Mucosa of stomach (tissue), 1 donor: Measurements from ENCODE around the gene GRIP2.

Experiments
- H3K27me3 ChIP-seq: one replicate; pipeline ENCODE4 v1.7.0; 2013; ENCODE audit warnings: mild to moderate bottlenecking, low read length; ENCODE audit not compliant: control insufficient read depth, insufficient read depth
- H3K36me3 ChIP-seq: one replicate; pipeline ENCODE4 v1.7.0; 2013; ENCODE audit warnings: low read length; ENCODE audit not compliant: control insufficient read depth, insufficient read depth
- H3K4me1 ChIP-seq: one replicate; pipeline ENCODE4 v1.7.0; 2013; ENCODE audit warnings: mild to moderate bottlenecking, low read length; ENCODE audit not compliant: control insufficient read depth, insufficient read depth
- H3K4me3 ChIP-seq: one replicate; pipeline ENCODE4 v1.7.0; 2013; ENCODE audit warnings: low read length
- H3K9ac ChIP-seq: one replicate; pipeline ENCODE4 v1.7.0; 2013; ENCODE audit warnings: mild to moderate bottlenecking, low read length, moderate library complexity
- H3K9me3 ChIP-seq: one replicate; pipeline ENCODE4 v1.7.0; 2013; ENCODE audit warnings: mild to moderate bottlenecking, low read length, moderate library complexity; ENCODE audit not compliant: control insufficient read depth
- donor health status: Pancreatic carcinoma.

Gene GRIP2

DNA sequence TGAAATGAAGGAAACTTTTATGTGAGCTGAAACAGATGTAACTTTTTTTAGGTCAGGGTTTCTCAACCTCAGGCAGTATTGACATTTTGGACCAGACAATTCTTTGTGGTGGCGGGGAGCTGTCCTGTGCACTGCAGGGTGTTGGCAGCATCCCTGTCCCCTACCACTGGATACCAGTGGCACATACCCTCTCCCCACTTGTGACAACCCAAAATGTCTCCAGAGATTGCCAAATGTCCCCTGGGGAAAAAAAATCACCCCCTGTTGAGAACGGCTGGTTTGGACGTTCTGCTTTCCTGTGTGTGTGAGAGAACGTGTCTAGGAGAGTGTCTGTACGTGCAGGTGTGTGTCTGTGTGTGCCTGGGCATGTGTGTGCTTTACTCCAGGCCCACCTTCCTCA is 30.7 kb upstream of the GRIP2 start:
- no peak overlapping the region for H3K9ac ChIP-seq
- peaks cover 10% of the 10 kb centered on the region for H3K4me1 ChIP-seq
- peaks cover 8% of the 10 kb centered on the region for H3K27me3 ChIP-seq
- no peaks in the 10 kb centered on the region for H3K9me3 ChIP-seq
- no peak overlapping the region for H3K4me3 ChIP-seq
- H3K36me3 ChIP-seq: no peaks in the 10 kb centered on the region

DNA sequence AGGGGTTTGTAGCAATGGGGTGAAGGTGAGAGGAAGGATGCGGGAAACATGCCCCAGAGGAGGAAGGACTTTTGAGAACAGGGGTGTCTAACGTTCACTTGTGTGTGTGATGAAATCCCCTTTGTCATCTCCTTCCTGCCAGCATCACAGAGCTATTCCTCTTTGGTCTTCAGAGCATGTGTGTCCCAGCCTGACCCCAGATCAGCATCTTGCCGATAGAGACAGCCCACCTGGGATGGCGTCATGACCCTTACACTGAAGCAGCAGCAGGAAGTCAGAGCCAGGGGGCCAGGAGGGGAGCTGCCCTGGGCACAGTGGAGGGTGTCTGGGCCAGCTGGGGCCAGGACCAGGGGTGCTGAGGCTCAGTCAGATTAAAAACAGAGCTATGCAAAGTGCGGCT is 29.9 kb upstream of the GRIP2 start:
- Histone ChIP-seq H3K4me1 (peaks cover 18% of the 10 kb centered on the region), H3K36me3 (no peaks in the 10 kb centered on the region), H3K9me3 (no peaks in the 10 kb centered on the region), H3K27me3 (peaks cover 8% of the 10 kb centered on the region), H3K4me3 (no peak overlapping the region), H3K9ac (no peak overlapping the region)

DNA sequence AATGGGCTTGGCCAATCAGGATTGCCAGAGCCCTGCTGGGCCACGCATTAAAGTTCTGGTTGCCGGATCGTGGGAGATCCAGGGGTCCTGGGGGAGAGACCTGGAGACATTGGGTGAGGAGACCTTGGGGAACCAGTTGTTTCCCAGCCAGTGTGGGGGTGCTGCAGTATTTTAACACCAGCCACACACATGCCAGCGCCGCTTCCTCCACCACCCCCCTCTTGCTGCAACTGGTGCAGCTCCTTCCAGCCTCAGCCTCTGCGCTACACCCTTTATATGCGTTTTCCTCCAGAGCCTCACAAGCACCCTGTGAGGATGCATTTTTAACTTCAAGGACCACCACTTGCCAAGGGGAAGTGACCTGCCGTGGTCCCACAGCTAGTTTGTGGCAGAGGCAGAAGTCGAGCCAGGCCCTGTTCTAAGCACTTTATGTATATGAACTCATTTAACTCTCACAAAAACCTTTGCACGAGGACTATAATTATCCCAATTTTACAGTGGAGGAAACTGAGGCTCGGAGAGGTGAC is 29.4 kb upstream of the GRIP2 start:
- no peak overlapping the region for H3K9ac ChIP-seq
- peaks cover 3% of the 10 kb centered on the region for H3K27me3 ChIP-seq
- H3K4me3 ChIP-seq: no peak overlapping the region
- H3K4me1 ChIP-seq: peaks cover 23% of the 10 kb centered on the region
- no peaks in the 10 kb centered on the region for H3K9me3 ChIP-seq
- H3K36me3 ChIP-seq: no peaks in the 10 kb centered on the region

DNA sequence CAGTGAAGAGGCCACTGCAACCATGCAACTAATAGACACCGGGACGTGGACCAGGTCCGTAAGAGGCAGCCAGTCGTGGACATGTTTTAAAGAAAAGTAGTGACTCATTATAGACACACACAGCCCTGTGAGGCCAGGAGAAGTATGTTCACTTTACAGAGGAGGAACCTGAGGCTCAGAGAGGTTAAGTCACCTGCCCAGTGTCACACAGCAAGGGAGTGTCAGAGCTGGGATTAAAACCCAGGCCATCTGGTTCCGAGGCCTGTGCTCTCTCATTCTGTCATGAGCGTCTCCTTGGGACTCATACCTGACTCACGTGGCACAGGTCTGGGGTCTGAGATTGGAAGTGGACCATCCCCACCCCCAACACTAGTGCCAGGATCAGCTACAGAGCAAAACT is 28.1 kb upstream of the GRIP2 start:
- Histone ChIP-seq H3K27me3 (no peaks in the 10 kb centered on the region), H3K9ac (no peak overlapping the region), H3K36me3 (no peaks in the 10 kb centered on the region), H3K4me3 (no peak overlapping the region), H3K9me3 (no peaks in the 10 kb centered on the region), H3K4me1 (peaks cover 35% of the 10 kb centered on the region)

DNA sequence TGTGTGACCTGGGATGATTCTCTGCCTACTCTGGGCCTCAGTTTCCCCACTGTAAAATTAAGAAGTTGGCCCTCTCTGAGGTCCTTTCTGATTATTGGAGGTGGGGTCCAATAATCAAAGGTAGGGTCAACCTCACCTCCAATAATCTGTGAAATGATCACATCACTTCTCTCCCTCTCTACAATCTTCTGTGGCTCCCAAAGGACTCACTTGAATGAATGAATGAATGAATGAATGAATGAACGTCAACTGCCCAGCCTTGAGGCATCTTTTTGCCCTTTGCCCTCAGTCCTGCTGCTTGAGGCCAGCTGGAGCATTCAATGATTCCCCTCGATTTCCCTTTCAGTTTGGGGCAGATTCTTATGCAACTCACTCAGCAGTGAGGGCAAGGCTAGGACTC is 26.7 kb upstream of the GRIP2 start:
- Histone ChIP-seq H3K27me3 (no peaks in the 10 kb centered on the region), H3K9ac (no peak overlapping the region), H3K4me1 (peaks cover 35% of the 10 kb centered on the region), H3K4me3 (no peak overlapping the region), H3K36me3 (no peaks in the 10 kb centered on the region), H3K9me3 (no peaks in the 10 kb centered on the region)

DNA sequence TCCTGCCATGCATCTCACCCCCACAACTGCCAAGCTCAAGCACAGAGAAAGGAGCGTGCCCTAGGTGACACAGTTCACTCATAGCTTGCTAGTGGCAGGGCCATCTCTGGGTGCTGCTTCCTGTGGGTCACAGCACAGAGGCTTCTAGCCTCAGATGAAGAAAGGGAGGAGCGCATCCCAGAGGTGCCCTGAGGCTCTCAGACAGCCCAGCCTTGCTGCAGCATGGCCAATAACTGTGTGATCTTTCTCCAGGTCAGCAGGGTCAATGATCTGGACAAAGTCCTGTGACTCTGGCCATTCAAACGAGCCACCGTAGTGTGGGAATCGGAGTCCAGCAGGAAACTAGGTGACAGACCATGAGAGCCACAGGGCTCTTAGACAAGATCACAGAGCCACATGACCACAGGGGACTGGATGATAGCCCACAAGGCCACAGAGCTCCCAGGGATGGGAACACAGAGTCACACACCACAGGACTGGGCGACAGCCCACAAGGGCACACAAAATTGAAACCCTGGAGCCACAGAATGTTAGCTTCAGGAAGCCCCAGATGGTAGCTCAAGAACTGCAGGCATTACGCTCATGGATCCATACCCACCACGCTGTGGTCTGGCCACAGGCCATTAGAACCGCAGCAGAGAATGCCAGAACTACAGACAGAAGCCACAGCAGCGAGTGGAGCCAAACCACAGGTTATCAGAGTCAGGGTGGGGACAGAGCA is 25.9 kb upstream of the GRIP2 start:
- Histone ChIP-seq H3K27me3 (no peaks in the 10 kb centered on the region), H3K9me3 (no peaks in the 10 kb centered on the region), H3K9ac (no peak overlapping the region), H3K4me1 (peaks cover 35% of the 10 kb centered on the region), H3K4me3 (no peak overlapping the region), H3K36me3 (no peaks in the 10 kb centered on the region)

DNA sequence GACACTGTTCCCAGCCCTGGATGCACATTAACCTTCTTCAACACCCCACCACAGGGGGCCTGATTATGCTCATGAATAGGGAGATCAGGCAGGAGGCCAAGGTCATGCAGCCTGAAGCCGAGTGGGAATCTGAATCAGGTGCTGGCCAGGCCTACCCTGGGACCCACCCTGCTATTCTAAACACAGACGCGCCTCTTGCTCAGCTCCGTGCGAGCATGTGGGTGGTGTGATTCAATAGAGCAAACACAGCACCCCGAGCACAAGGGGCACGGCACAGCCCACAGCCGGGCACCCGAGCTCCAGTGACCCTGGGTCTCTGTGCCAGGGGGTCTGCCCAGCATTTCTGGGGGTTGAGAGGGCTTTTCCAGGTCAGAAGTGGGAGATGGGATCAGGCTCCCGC is 24.6 kb upstream of the GRIP2 start:
- Histone ChIP-seq H3K27me3 (no peaks in the 10 kb centered on the region), H3K4me3 (no peak overlapping the region), H3K36me3 (no peaks in the 10 kb centered on the region), H3K9ac (peak overlapping the region; percentile 43), H3K9me3 (no peaks in the 10 kb centered on the region), H3K4me1 (peaks cover 35% of the 10 kb centered on the region)

DNA sequence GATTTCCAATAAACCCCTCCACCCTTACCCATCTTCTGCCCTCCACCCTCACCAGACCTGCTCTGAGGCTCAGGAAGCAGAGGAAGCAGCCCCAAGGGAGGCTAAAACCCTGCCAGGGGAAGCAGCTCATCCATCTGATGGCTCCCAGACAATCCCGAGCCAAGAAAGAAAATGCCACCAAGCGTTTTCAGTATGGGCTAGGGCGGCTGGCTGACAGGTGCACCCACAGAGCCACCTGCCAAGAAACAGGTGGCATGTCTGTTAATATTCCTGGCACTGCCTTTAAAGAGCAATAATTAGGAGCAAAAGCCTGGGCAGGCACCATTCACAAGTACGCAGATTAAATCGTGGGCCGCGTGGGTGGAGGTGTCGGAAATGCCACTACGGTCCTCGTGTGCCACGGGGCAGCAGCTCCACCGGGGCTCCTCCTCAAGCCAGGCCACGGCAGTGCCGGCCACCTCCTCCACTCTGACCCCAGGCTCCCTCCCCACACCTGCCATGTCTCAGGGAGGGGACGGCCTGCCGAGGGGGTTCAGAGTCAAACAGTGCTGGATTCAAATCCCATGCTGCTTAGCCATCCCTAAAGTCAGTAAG is 23.9 kb upstream of the GRIP2 start:
- H3K36me3 ChIP-seq: no peaks in the 10 kb centered on the region
- H3K4me1 ChIP-seq: peaks cover 35% of the 10 kb centered on the region
- no peaks in the 10 kb centered on the region for H3K9me3 ChIP-seq
- H3K4me3 ChIP-seq: no peak overlapping the region
- H3K9ac ChIP-seq: peak overlapping the region; percentile 43
- no peaks in the 10 kb centered on the region for H3K27me3 ChIP-seq

DNA sequence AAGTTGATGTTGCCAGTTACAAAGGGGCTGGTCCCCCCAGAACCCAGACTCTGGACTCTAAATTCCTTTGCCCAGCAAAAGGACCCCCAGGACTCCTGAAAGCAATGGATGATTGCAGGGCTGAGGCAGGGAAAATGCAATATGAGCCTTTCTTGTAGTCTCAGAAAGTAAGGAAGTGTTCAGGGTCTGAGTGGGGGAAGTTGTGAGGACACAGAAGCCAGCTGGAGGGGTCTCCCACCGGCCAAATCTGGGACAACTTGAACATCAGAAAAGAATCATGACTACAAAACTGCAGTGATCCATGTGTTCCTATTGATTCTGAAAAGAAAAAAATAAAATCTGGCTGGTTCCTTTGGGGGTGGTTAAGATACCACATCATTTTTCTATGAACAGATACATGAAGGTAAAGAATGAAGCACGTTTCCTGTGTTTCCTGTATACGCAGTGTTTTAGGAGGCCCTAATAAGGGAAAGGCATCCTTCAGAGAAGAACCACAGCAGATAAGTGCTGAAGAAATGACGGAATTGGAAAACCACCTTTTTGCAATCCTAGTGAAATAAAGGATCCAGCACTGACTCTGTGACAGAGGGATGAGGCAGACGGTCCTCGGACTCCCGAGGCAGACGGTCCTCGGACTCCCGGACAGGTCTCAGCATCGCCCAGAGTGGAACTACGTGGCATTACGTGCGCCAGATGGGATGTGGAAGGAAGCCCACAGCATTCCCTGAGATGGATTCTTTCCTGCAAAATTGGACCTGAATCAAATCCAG is 22.2 kb upstream of the GRIP2 start:
- no peaks in the 10 kb centered on the region for H3K36me3 ChIP-seq
- H3K4me3 ChIP-seq: no peak overlapping the region
- H3K4me1 ChIP-seq: peaks cover 35% of the 10 kb centered on the region
- no peaks in the 10 kb centered on the region for H3K27me3 ChIP-seq
- no peaks in the 10 kb centered on the region for H3K9me3 ChIP-seq
- H3K9ac ChIP-seq: no peak overlapping the region

DNA sequence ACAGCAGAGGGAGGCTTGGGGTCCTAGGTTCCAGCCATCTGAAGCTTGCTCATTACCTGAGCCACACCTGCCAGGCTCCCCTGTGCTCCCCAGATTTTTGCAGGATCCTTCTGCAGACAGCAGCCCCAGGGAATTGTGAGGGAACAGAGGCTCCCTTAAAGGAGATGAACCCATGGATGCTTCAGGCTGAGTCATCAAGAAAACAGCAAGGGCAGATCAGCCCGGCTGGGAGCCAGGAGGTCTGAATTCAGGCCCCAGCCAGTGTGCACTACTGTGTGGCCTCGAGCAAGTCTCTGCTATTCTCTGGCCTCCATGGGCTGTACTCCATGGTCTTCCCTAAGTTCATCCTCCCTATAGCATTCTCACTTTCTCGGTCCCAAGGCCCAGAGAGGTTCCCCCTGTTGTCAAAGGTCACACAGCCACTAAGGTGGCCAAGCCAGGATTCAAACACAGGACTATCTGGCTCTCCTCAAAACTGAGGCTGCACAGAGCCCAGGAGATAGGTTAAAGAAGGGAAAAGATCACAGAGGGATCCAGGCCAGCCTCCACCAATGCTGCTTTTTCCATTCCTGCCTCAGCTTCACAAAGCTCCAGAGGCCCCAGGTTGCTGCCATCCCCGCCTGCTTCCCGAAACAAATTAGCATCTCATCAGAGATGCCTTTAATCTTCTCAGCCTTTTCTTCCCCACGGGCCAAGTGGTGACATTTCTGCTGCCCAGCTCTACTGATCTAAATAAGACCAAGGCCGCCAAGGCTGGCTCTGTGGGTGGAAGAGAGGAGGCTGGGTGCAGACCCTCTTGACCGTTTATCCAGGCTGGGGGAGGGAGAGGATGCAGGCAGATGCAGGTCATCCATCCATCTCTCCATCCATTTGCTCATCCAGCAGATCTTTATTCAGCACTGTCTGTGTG is 21.2 kb upstream of the GRIP2 start:
- Histone ChIP-seq H3K9me3 (no peaks in the 10 kb centered on the region), H3K9ac (no peak overlapping the region), H3K4me1 (peaks cover 31% of the 10 kb centered on the region), H3K36me3 (no peaks in the 10 kb centered on the region), H3K27me3 (no peaks in the 10 kb centered on the region), H3K4me3 (no peak overlapping the region)

DNA sequence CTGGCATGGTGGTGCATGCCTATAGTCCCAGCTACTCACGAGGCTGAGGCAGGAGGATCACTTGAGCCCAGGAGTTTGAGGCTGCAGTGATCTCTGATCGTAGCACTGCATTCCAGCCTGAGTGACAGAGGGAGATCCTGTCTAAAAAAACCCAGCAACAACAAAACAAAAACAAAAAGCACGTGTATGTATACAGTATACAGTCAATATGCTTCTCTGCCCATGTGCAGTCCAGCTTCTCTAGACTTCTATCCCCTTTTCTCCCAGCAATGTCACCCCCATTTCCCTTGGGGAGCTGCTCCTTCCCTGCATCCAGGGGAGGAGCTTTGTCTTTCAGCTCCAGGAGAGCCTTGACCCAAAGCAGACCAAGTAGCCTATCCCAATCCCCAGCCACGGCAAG is 20.0 kb upstream of the GRIP2 start:
- Histone ChIP-seq H3K4me3 (no peak overlapping the region), H3K36me3 (no peaks in the 10 kb centered on the region), H3K9ac (no peak overlapping the region), H3K9me3 (no peaks in the 10 kb centered on the region), H3K27me3 (peaks cover 6% of the 10 kb centered on the region), H3K4me1 (peaks cover 31% of the 10 kb centered on the region)
